ENCODE results near the gene SNAPC2. TPM values are rescaled to one million over a fixed set of nuclear protein-coding genes. Genes with fewer than 3 reads are reported as not detected.
"Not testable (repeated sequence)": the region's sequence is repeated elsewhere in the genome, so short reads cannot be mapped to it uniquely, and the experiment has no call there.

The SNAPC2 gene
- total RNA-seq, 1 donor from 2014 or later: 13.4 TPM

DNA sequence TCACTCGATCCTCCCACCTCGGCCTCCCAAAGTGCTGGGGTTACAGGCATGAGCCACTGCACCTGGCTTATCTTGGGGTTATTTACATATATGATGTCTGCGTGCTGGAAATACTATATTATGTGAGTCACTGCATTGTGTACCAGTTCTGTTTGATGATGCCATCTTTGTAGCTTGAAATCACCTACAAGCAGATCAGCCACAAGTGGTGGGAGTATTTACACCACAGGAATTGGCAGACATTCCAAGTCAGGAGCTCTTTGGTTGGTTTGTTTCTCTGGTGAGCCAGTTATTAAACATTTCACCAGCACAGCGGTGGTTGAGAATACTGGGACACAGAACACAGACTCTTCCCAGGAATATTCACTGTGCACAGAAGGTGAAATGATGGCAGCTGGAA lies 27.8 kb downstream of the SNAPC2 start:
- no peak overlapping the region for H3K4me3 ChIP-seq (ENCODE audit: low read depth, low read length)
- H3K27me3 ChIP-seq (ENCODE audit: control insufficient read depth, insufficient read depth, low read length): no peaks in the 10 kb centered on the region
- DNase-seq (ENCODE audit: low read depth) (peak; percentile 83), FAIRE-seq (no peak)
- TF ChIP-seq, protein P1, sequence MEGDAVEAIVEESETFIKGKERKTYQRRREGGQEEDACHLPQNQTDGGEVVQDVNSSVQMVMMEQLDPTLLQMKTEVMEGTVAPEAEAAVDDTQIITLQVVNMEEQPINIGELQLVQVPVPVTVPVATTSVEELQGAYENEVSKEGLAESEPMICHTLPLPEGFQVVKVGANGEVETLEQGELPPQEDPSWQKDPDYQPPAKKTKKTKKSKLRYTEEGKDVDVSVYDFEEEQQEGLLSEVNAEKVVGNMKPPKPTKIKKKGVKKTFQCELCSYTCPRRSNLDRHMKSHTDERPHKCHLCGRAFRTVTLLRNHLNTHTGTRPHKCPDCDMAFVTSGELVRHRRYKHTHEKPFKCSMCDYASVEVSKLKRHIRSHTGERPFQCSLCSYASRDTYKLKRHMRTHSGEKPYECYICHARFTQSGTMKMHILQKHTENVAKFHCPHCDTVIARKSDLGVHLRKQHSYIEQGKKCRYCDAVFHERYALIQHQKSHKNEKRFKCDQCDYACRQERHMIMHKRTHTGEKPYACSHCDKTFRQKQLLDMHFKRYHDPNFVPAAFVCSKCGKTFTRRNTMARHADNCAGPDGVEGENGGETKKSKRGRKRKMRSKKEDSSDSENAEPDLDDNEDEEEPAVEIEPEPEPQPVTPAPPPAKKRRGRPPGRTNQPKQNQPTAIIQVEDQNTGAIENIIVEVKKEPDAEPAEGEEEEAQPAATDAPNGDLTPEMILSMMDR (IDR thresholded peaks at IDR 0.05; ENCODE audit: insufficient read depth, low read length, severe bottlenecking): no peak
- no peaks in the 10 kb centered on the region for H3K36me3 ChIP-seq (ENCODE audit: control insufficient read depth, insufficient read depth, low read length)

DNA sequence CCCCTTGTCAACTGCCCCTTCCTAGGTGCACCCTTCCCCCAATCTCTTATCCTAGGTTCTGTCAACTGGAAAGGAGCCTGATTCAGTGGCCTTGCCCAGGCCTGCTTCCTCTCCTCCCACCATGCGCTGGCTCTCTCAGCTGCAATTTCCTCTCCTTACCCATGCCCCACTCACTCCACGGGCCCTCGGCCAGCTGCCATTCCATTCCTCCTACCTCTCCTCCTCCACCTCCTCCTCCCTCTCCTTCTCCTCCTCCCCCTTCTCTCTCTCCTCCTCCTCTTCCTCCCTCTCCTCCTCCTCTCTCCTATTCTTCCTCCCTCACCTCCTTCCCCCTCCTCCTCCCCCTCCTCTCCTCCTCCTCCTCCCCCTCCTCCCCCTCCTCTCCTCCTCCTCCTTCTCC lies 32.9 kb downstream of the SNAPC2 start:
- FAIRE-seq (no peak), DNase-seq (ENCODE audit: low read depth) (peak; percentile 75)
- peaks cover 1% of the 10 kb centered on the region for H3K36me3 ChIP-seq (ENCODE audit: control insufficient read depth, insufficient read depth, low read length)
- H3K27me3 ChIP-seq (ENCODE audit: control insufficient read depth, insufficient read depth, low read length): no peaks in the 10 kb centered on the region
- TF ChIP-seq, protein P1 (IDR thresholded peaks at IDR 0.05; ENCODE audit: insufficient read depth, low read length, severe bottlenecking): no peak
- H3K4me3 ChIP-seq (ENCODE audit: low read depth, low read length): no peak overlapping the region

DNA sequence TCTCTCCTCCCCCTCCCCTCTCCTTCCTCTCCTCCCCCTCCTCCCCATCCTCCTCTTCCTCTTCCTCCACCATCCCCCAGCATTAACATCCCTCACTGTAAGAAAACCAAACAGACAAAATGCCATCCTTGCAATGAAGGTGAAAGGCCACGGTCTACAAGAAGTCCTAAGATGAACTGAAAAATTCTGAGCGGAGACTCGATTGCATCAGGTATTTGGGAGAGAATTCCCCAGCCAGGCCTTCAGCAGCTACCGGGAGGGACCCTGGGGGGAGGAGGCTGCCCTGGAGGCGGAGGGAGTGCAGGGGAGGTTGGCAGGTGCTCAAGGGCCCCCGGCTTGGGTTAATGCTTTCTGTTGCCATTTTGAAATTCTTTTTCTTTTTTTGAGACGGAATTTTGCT lies 33.4 kb downstream of the SNAPC2 start:
- no peak for DNase-seq (ENCODE audit: low read depth)
- peaks cover 1% of the 10 kb centered on the region for H3K36me3 ChIP-seq (ENCODE audit: control insufficient read depth, insufficient read depth, low read length)
- H3K27me3 ChIP-seq (ENCODE audit: control insufficient read depth, insufficient read depth, low read length): no peaks in the 10 kb centered on the region
- no peak for FAIRE-seq
- no peak overlapping the region for H3K4me3 ChIP-seq (ENCODE audit: low read depth, low read length)
- TF ChIP-seq, protein P1 (IDR thresholded peaks at IDR 0.05; ENCODE audit: insufficient read depth, low read length, severe bottlenecking): no peak

DNA sequence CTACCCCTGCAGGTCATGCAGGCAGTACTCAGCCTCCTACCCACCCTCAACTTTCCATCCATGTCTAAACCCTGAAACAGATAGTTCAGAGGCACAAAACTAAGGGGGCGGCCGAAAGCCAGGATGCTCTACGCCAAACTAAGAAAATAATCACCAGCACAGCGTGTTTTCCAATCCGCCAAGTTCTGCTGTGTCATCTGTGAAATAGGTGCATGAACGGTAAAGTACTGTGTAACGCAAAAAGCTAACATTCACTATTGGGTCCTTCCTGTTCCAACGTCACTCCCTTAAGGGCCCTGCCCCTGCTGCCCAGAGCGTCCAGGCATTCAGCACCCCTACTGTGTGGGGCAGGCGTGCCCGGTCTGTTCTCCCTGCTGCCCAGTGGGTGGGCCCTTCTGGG lies 35.6 kb downstream of the SNAPC2 start:
- no peak for DNase-seq (ENCODE audit: low read depth)
- H3K27me3 ChIP-seq (ENCODE audit: control insufficient read depth, insufficient read depth, low read length): no peaks in the 10 kb centered on the region
- TF ChIP-seq, protein P1 (IDR thresholded peaks at IDR 0.05; ENCODE audit: insufficient read depth, low read length, severe bottlenecking): no peak
- no peak for FAIRE-seq
- no peak overlapping the region for H3K4me3 ChIP-seq (ENCODE audit: low read depth, low read length)
- peaks cover 3% of the 10 kb centered on the region for H3K36me3 ChIP-seq (ENCODE audit: control insufficient read depth, insufficient read depth, low read length)

DNA sequence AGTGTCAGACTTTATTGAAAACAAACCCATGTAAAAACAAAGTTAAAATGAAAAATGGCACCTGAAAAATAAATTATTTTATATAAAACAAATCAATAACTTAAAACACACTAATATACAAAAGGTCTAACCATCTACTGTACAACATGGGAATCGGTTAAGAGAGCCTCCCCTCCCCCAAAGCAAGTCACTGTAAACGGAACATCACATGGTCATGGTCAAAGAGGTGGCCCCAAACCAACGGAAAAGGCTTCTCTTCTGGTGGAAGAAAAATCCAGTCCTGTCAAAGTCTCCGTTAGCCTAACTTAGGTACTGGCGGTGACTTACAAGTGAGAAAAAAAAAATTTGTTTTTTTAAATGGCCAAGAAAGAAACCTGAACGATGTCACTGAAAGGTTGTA lies 39.1 kb downstream of the SNAPC2 start:
- FAIRE-seq: no peak
- Histone ChIP-seq H3K36me3 (ENCODE audit: control insufficient read depth, insufficient read depth, low read length) (peaks cover 12% of the 10 kb centered on the region), H3K27me3 (ENCODE audit: control insufficient read depth, insufficient read depth, low read length) (no peaks in the 10 kb centered on the region), H3K4me3 (ENCODE audit: low read depth, low read length) (no peak overlapping the region)
- TF ChIP-seq, protein P1 (IDR thresholded peaks at IDR 0.05; ENCODE audit: insufficient read depth, low read length, severe bottlenecking): no peak
- DNase-seq (ENCODE audit: low read depth): no peak

DNA sequence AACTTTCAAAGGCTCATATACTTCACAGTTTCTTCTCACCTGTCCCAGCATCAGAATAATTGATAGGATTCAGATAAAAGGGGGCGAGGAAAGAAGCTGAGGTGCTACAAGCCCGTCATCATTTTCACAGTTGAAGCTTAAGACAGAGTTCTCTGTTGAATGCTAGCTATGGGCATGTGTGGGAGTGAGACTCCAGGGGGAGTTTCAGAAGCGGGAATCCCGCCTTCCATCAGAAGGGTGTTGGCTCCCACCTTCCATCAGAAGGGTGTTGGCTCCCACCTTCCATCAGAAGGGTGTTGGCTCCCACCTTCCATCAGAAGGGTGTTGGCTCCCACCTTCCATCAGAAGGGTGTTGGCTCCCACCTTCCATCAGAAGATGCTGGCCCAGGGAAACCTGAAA lies 40.9 kb downstream of the SNAPC2 start:
- not testable (repeated sequence) for H3K27me3 ChIP-seq (ENCODE audit: control insufficient read depth, insufficient read depth, low read length); DNase-seq (ENCODE audit: low read depth); FAIRE-seq; H3K4me3 ChIP-seq (ENCODE audit: low read depth, low read length)
- peaks cover 12% of the 10 kb centered on the region for H3K36me3 ChIP-seq (ENCODE audit: control insufficient read depth, insufficient read depth, low read length)

All from bronchial epithelial cell (primary cell).